OCI-LY1 (cell line): ENCODE measurements around the gene SLC26A11.
"Not testable (repeated sequence)": the region's sequence is repeated elsewhere in the genome, so short reads cannot be mapped to it uniquely, and the experiment has no call there.

Source experiments
- H2AFZ ChIP-seq: fragments of 200-600 bp; sonication (generic), shearing (Covaris generic); 2 replicates; pipeline ENCODE4 v1.6.0; 2014; ENCODE audit warnings: antibody characterized with exemption, mild to moderate bottlenecking, low read length
- H3F3A ChIP-seq: fragments of 200-600 bp; sonication (generic), shearing (Covaris generic); 2 replicates; pipeline ENCODE4 v1.6.0; 2014; ENCODE audit warnings: mild to moderate bottlenecking, antibody characterized with exemption, low read length, moderate library complexity; ENCODE audit not compliant: insufficient read depth
- H3K27ac ChIP-seq: fragments of 200-600 bp; sonication (generic); 2 replicates; pipeline ENCODE4 v1.5.1; 2014; ENCODE audit warnings: low read length, mixed run types, mild to moderate bottlenecking, low read depth; ENCODE audit not compliant: poor library complexity, severe bottlenecking
- H3K27me3 ChIP-seq: fragments of 200-600 bp; sonication (generic); 2 replicates; pipeline ENCODE4 v1.6.0; 2014; ENCODE audit warnings: antibody characterized with exemption, mild to moderate bottlenecking, low read length, moderate library complexity; ENCODE audit not compliant: insufficient read depth
- H3K36me3 ChIP-seq: fragments of 200-600 bp; sonication (generic); 2 replicates; pipeline ENCODE4 v1.6.1; 2014; ENCODE audit warnings: mild to moderate bottlenecking, antibody characterized with exemption, low read length, moderate library complexity, mixed read lengths; ENCODE audit not compliant: insufficient read depth
- H3K4me1 ChIP-seq: fragments of 200-600 bp; sonication (generic); 2 replicates; pipeline ENCODE4 v1.5.1; 2014; ENCODE audit warnings: mild to moderate bottlenecking, low read length, moderate library complexity; ENCODE audit not compliant: insufficient read depth, severe bottlenecking
- H3K4me2 ChIP-seq: fragments of 200-600 bp; sonication (generic), shearing (Covaris generic); 2 replicates; pipeline ENCODE4 v1.6.1; 2014; ENCODE audit warnings: low read length
- H3K4me3 ChIP-seq: fragments of 200-600 bp; sonication (generic); 2 replicates; pipeline ENCODE4 v1.5.1; 2014; ENCODE audit warnings: low read length, low read depth, mild to moderate bottlenecking, mixed read lengths; ENCODE audit not compliant: poor library complexity, severe bottlenecking
- H3K79me2 ChIP-seq: fragments of 200-600 bp; shearing (Covaris generic); 2 replicates; pipeline ENCODE4 v1.6.1; 2016; ENCODE audit warnings: mixed run types, low read length, mixed read lengths; ENCODE audit not compliant: insufficient read depth
- H3K9ac ChIP-seq: fragments of 200-600 bp; sonication (generic), shearing (Covaris generic); 2 replicates; pipeline ENCODE4 v1.6.1; 2014; ENCODE audit warnings: mild to moderate bottlenecking, low read length, mixed read lengths
- H3K9me2 ChIP-seq: fragments of 200-600 bp; sonication (generic), shearing (Covaris generic); 2 replicates; pipeline ENCODE4 v1.6.1; 2014; ENCODE audit warnings: low read depth, mild to moderate bottlenecking, low read length, mixed read lengths
- H3K9me3 ChIP-seq: fragments of 200-600 bp; shearing (Covaris generic); 2 replicates; pipeline ENCODE4 v1.6.1; 2014; ENCODE audit warnings: low read length, mixed read lengths
- H4K20me1 ChIP-seq: fragments of 200-600 bp; sonication (generic), shearing (Covaris generic); 2 replicates; pipeline ENCODE4 v1.6.0; 2016; ENCODE audit warnings: mild to moderate bottlenecking, low read length; ENCODE audit not compliant: insufficient read depth
- EZH2 ChIP-seq: fragments of 200-600 bp; sonication (generic), shearing (Covaris generic); IDR thresholded peaks from 2 replicates; pipeline ENCODE4 v1.8.0; 2017; ENCODE audit warnings: borderline replicate concordance, mixed run types, mild to moderate bottlenecking, antibody characterized with exemption, low read length, moderate library complexity, mixed read lengths
- TF ChIP-seq, protein P1 (sequence below): fragments of 200-600 bp; sonication (generic), shearing (Covaris generic); IDR thresholded peaks from 2 replicates; pipeline ENCODE4 v1.5.1; 2017; ENCODE audit warnings: mild to moderate bottlenecking, antibody characterized with exemption, low read length, moderate library complexity, mixed read lengths

The SLC26A11 gene

GRCh38 chr17:80274331-80274730 lies 54.1 kb downstream of the SLC26A11 start:
- no peak overlapping the region for H3K4me2 ChIP-seq
- no peak overlapping the region for H3K27ac ChIP-seq
- H3K9ac ChIP-seq = no peak overlapping the region
- no peak overlapping the region for H3K4me3 ChIP-seq
- no peaks in the 10 kb centered on the region for H3K9me3 ChIP-seq
- no peaks in the 10 kb centered on the region for H3F3A ChIP-seq
- H3K79me2 ChIP-seq = no peaks in the 10 kb centered on the region
- no peak overlapping the region for H2AFZ ChIP-seq
- H3K9me2 ChIP-seq = no peaks in the 10 kb centered on the region
- no peaks in the 10 kb centered on the region for H4K20me1 ChIP-seq
- 0 out of 2 replicates have a peak, but pooled peaks cover 3% of the 10 kb centered on the region for H3K36me3 ChIP-seq
- H3K4me1 ChIP-seq = no peaks in the 10 kb centered on the region
- no peaks in the 10 kb centered on the region for H3K27me3 ChIP-seq
- TF ChIP-seq, protein P1, sequence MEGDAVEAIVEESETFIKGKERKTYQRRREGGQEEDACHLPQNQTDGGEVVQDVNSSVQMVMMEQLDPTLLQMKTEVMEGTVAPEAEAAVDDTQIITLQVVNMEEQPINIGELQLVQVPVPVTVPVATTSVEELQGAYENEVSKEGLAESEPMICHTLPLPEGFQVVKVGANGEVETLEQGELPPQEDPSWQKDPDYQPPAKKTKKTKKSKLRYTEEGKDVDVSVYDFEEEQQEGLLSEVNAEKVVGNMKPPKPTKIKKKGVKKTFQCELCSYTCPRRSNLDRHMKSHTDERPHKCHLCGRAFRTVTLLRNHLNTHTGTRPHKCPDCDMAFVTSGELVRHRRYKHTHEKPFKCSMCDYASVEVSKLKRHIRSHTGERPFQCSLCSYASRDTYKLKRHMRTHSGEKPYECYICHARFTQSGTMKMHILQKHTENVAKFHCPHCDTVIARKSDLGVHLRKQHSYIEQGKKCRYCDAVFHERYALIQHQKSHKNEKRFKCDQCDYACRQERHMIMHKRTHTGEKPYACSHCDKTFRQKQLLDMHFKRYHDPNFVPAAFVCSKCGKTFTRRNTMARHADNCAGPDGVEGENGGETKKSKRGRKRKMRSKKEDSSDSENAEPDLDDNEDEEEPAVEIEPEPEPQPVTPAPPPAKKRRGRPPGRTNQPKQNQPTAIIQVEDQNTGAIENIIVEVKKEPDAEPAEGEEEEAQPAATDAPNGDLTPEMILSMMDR = no peak
- no peak for TF ChIP-seq EZH2

GRCh38 chr17:80274871-80275449 lies 54.7 kb downstream of the SLC26A11 start:
- H3K9ac ChIP-seq = no peak overlapping the region
- H3K27ac ChIP-seq = no peak overlapping the region
- no peak overlapping the region for H2AFZ ChIP-seq
- H3K4me1 ChIP-seq = no peaks in the 10 kb centered on the region
- no peaks in the 10 kb centered on the region for H4K20me1 ChIP-seq
- no peaks in the 10 kb centered on the region for H3K27me3 ChIP-seq
- no peaks in the 10 kb centered on the region for H3F3A ChIP-seq
- H3K4me3 ChIP-seq = no peak overlapping the region
- H3K9me2 ChIP-seq = no peaks in the 10 kb centered on the region
- no peaks in the 10 kb centered on the region for H3K36me3 ChIP-seq
- no peaks in the 10 kb centered on the region for H3K9me3 ChIP-seq
- H3K4me2 ChIP-seq = no peak overlapping the region
- no peaks in the 10 kb centered on the region for H3K79me2 ChIP-seq
- TF ChIP-seq EZH2 = no peak
- TF ChIP-seq, protein P1 = no peak

- H4K20me1 ChIP-seq, H3K9me2 ChIP-seq, H3K4me1 ChIP-seq, H3K9ac ChIP-seq, H3K9me3 ChIP-seq, H3K4me2 ChIP-seq, H3F3A ChIP-seq, H3K27me3 ChIP-seq, H3K36me3 ChIP-seq, H3K79me2 ChIP-seq, H3K4me3 ChIP-seq, H2AFZ ChIP-seq: not testable (repeated sequence)
- H3K27ac ChIP-seq = peak overlapping the region; percentile 36
Measured at GRCh38 chr17:80275857-80276256, 55.6 kb downstream of the SLC26A11 start.
